Myometrial cell (primary cell): ENCODE results near the gene TAPBPL. TPM values are rescaled to one million over a fixed set of nuclear protein-coding genes. Genes with fewer than 3 reads are reported as not detected.

Source experiments
- total RNA-seq: library from RNA; depleted of rRNA; stranded (reverse); fragments of >200 nt; gene quantifications from 2 replicates; pipeline ENCODE4 v1.2.3, GENCODE V29; 2015

TAPBPL gene
- total RNA-seq = 7.5 and 19.3 TPM in 2 replicates

GRCh38 chr12:6451348-6452244, at the start of gene TAPBPL:
Gene TAPBPL, plus strand, starts transcription at chr12:6452042. Its CDS starts 207 bp downstream, at chr12:6452249.

GRCh38 chr12:6444704-6445688, 6.8 kb upstream of the TAPBPL start, which contains the start of gene CD27:
Gene CD27, plus strand, starts transcription at chr12:6444955. Its CDS starts 141 bp downstream, at chr12:6445096.

DNA sequence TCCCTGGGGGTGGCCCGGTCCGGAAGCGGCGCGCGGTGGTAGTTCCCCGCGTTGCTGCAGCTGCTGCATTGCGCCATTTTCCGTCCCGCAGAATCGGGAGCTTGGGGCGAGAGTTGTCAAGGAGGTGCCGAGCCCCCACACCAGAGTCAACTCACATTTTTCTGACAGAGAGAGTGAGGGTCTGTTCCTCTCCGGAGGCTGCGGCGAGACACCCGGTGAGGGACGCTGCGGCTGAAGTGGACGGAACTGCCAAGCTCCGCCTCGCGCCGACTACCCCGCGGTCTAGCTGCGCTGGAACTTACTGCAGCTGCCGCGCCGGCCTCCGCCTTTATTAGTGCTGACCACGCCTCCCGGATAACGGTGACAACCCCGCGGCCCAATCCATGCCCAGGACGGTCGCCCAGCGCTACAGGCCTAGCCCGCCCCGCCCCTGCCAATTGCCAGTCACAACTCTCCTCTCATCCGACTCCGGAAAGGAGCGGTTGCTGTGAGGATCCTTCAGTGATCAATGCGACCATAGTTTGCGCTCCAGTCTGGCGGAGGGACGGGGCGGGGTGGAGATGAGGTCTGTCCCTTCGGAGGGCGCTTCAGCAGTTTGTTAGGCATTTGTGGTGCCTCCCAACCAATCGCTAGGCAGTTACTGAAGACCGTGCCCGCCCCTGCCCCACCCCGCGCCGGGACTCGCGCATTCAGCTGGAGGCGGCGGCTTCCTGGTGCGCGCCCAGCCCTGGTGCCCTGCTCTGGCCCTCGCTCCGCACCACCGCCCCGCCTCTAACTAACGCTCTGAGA, 18.7 kb downstream of the TAPBPL start, which contains the start of gene VAMP1:
TSS of gene VAMP1 (minus strand) at position 303 of the 789 bp plus-strand sequence. CDS start at position 157, 146 bp downstream.

DNA sequence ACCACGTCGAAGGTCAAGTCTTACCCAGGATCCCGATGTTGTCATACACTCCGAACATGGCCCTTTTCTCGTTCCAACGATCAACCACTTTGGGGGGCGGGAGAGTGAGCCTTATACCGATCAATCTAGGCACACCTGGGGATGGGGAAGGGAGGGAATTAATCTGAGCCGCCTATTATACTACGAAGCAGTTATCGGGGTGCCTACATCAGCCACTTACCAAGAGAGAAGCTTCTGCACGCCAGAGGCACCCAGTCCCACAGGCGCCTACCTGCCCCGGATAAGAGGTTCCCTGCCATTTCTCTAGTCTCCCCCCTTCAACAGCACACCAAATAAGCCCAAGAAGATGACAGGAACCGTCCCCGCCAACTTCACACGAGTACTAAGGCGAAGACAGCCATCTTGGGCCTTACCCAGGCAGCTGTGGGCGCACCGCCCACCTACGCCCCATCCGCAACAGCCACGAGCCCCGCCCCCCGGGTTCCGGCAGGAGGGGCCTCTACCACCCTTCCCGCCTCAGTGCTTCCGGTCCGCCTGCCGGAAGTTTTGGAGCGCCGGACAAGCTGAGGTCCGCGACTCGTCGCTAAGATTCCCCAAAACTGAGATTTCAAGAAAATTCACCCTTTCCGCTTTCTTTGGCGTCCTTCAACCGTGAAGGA, 41.1 kb downstream of the TAPBPL start, which contains the start of gene MRPL51:
TSS of gene MRPL51 (minus strand) at position 425 of the 659 bp plus-strand sequence. CDS start at position 299, 126 bp downstream.

DNA sequence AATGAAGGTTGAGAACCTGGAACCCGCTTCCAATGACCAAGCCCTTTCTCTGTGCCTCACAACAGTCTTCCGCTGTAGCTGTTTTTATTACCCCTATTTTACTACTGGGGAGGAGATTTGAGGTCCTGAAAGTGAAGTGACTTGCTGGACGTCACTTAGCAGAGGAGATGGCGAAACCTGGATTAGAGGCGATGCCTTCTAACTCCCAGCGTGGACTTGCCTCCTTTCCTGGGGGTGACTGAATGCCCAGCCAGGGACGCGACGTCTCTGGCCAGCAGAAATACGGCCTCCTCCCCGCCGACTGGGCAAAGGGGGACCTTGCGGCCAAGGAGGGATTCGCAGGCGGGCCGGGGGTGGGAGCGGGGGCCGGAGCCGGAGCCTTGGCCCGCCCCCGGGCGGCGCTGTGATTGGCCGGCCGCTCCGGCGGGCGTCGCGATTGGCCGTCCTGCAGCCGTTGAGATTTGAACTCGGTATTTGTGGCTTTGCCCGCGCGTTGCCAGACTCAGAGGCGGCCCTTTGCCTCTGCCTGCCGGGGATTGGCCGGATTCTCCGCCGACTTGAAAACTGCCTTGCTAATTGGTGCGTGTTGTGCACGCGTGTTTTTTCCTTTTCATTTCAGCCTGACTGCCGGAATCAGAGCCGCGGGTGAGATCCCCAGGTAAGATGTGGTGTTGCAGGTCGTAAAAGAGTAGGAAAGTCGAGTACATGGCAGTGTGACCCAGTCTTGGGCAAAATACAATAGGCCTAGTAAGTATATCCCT, 41.8 kb downstream of the TAPBPL start, which contains the start of gene NCAPD2:
TSS of gene NCAPD2 (plus strand) at position 606 of the 761 bp plus-strand sequence. CDS start 997 bp downstream, outside the sequence.

Other genes starting within 250 kb of the TAPBPL start
- gene PLEKHG6, start 141.4 kb upstream of the TAPBPL start, total RNA-seq = not detected in 2 replicates
- gene TNFRSF1A, start 110.0 kb upstream of the TAPBPL start, total RNA-seq = 460 and 580 TPM in 2 replicates
- under 0.01 and 0.29 TPM in 2 replicates for gene SCNN1A, start 76.5 kb upstream of the TAPBPL start, total RNA-seq
- 186 and 189 TPM in 2 replicates for gene LTBR, start 67.9 kb upstream of the TAPBPL start, total RNA-seq
- gene CD27, start 7.1 kb upstream of the TAPBPL start, total RNA-seq = not detected in 2 replicates
- 5.0 and 8.4 TPM in 2 replicates for gene VAMP1, start 18.6 kb downstream of the TAPBPL start, total RNA-seq
- gene MRPL51, start 41.2 kb downstream of the TAPBPL start, total RNA-seq = 110 and 135 TPM in 2 replicates
- 101 TPM in 2 replicates for gene NCAPD2, start 42.1 kb downstream of the TAPBPL start, total RNA-seq
- gene GAPDH, start 82.5 kb downstream of the TAPBPL start, total RNA-seq = 6,392 and 8,126 TPM in 2 replicates
- gene IFFO1, start 104.0 kb downstream of the TAPBPL start, total RNA-seq = 10.1 and 12.1 TPM in 2 replicates
- gene NOP2, start 116.2 kb downstream of the TAPBPL start, total RNA-seq = 23.4 and 31.7 TPM in 2 replicates
- 213 and 218 TPM in 2 replicates for gene CHD4, start 155.3 kb downstream of the TAPBPL start, total RNA-seq
- 0.86 TPM in 1 of 2 replicates, not detected in the other for gene LPAR5, start 183.9 kb downstream of the TAPBPL start, total RNA-seq
- gene ACRBP, start 195.4 kb downstream of the TAPBPL start, total RNA-seq = 0.18 TPM in 1 of 2 replicates, not detected in the other
- 28.8 and 31.9 TPM in 2 replicates for gene ING4, start 211.1 kb downstream of the TAPBPL start, total RNA-seq
- 16.7 and 26.2 TPM in 2 replicates for gene ZNF384, start 237.3 kb downstream of the TAPBPL start, total RNA-seq
- not detected in 2 replicates for gene PIANP, start 248.8 kb downstream of the TAPBPL start, total RNA-seq